Hepatocyte (in vitro differentiated cells): Measurements from ENCODE around the gene TEX261. TPM values are rescaled to one million over a fixed set of nuclear protein-coding genes. Genes with fewer than 3 reads are reported as not detected.

Experiments
- DNase-seq: peaks from one replicate; pipeline ENCODE4 v3.0.0-alpha.2; 2016; ENCODE audit warnings: low spot score
- H2AFZ ChIP-seq: fragments of 200-600 bp; sonication (generic); 2 replicates; pipeline ENCODE4 v1.6.0; 2016; ENCODE audit warnings: antibody characterized with exemption, mild to moderate bottlenecking
- H3K27ac ChIP-seq: fragments of 200-600 bp; sonication (generic); 2 replicates; pipeline ENCODE4 v1.5.1; 2016; ENCODE audit warnings: mild to moderate bottlenecking
- H3K27me3 ChIP-seq: fragments of 200-600 bp; sonication (generic); 2 replicates; pipeline ENCODE4 v1.6.1; 2016
- H3K36me3 ChIP-seq: fragments of 200-600 bp; sonication (generic); replicated peaks from 2 replicates; pipeline ENCODE4 v1.5.1; 2016; ENCODE audit warnings: low read depth; ENCODE audit not compliant: insufficient read depth
- H3K4me1 ChIP-seq: fragments of 200-600 bp; sonication (generic); 2 replicates; pipeline ENCODE4 v1.5.1; 2016; ENCODE audit warnings: mild to moderate bottlenecking, moderate library complexity; ENCODE audit not compliant: insufficient read depth
- H3K4me2 ChIP-seq: fragments of 200-600 bp; sonication (generic); 2 replicates; pipeline ENCODE4 v1.6.0; 2016
- H3K4me3 ChIP-seq: fragments of 200-600 bp; sonication (generic); 2 replicates; pipeline ENCODE4 v1.5.1; 2016; ENCODE audit warnings: mild to moderate bottlenecking
- H3K79me2 ChIP-seq: fragments of 200-600 bp; sonication (generic); 2 replicates; pipeline ENCODE4 v1.6.0; 2017; ENCODE audit warnings: mild to moderate bottlenecking
- H3K9me2 ChIP-seq: fragments of 200-600 bp; sonication (generic); replicated peaks from 2 replicates; pipeline ENCODE4 v1.6.0; 2017; ENCODE audit warnings: mild to moderate bottlenecking; ENCODE audit not compliant: insufficient read depth
- H3K9me3 ChIP-seq: fragments of 200-600 bp; sonication (generic); 2 replicates; pipeline ENCODE4 v1.5.1; 2016; ENCODE audit warnings: low read depth, mild to moderate bottlenecking
- H4K20me1 ChIP-seq: fragments of 200-600 bp; sonication (generic); 2 replicates; pipeline ENCODE4 v1.6.0; 2016; ENCODE audit warnings: mild to moderate bottlenecking; ENCODE audit not compliant: insufficient read depth, poor library complexity, severe bottlenecking
- CTCF ChIP-seq: fragments of 200-600 bp; sonication (generic); IDR thresholded peaks from 2 replicates; pipeline ENCODE4 v1.5.1; 2016; ENCODE audit warnings: antibody characterized with exemption, mild to moderate bottlenecking; ENCODE audit not compliant: poor library complexity
- EZH2 ChIP-seq: fragments of 200-600 bp; sonication (generic); IDR thresholded peaks from 2 replicates; pipeline ENCODE4 v1.6.1; 2016; ENCODE audit warnings: antibody characterized with exemption, mild to moderate bottlenecking, borderline replicate concordance
- EZH2phosphoT487 ChIP-seq: fragments of 200-600 bp; sonication (generic); IDR thresholded peaks from one replicate; pipeline ENCODE4 v1.6.1; 2018; ENCODE audit warnings: antibody characterized with exemption, mild to moderate bottlenecking, low read depth, moderate library complexity; ENCODE audit not compliant: unreplicated experiment, severe bottlenecking
- WGBS: methylation state at CpG from one replicate; pipeline ENCODE4 v1.1.6; 2016; ENCODE audit warnings: low lambda C conversion rate; ENCODE audit errors: missing lambda C conversion rate; 5-methylcytosine and 5-hydroxymethylcytosine counted together
- polyA plus RNA-seq: library from polyadenylated mRNA; unstranded; fragments of >200 nt; fragmentation: Nextera tagmentation; extraction: Ambion mirVana; gene quantifications from 2 replicates; pipeline ENCODE4 v1.2.1, GENCODE V29; 2016
- total RNA-seq: library from RNA; depleted of rRNA; stranded (reverse); fragments of >200 nt; gene quantifications from 2 replicates; pipeline ENCODE4 v1.2.3, GENCODE V29; 2014

TEX261 gene
- total and polyA plus RNA-seq, 2 experiments from 2014 or later, result 41.5 to 81.0 TPM

- 71% methylated on average over 6 of the region's 6 CpGs for WGBS
Measured at GRCh38 chr2:70957798-70958197, 36.9 kb downstream of the TEX261 start.

GRCh38 chr2:70956141-70956540 lies 38.5 kb downstream of the TEX261 start:
- no peak overlapping the region for H3K4me3 ChIP-seq
- H3K27me3 ChIP-seq, result peaks cover 52% of the 10 kb centered on the region
- no peak for DNase-seq
- no peak overlapping the region for H3K27ac ChIP-seq
- no peak for TF ChIP-seq EZH2
- no peak for TF ChIP-seq CTCF
- TF ChIP-seq EZH2phosphoT487, result no peak
- H2AFZ ChIP-seq, result no peak overlapping the region
- no peaks in the 10 kb centered on the region for H3K4me1 ChIP-seq
- H3K79me2 ChIP-seq, result no peaks in the 10 kb centered on the region
- 90% methylated on average over 2 of the region's 2 CpGs for WGBS
- H3K4me2 ChIP-seq, result no peak overlapping the region
- H3K9me3 ChIP-seq, result no peaks in the 10 kb centered on the region
- no peaks in the 10 kb centered on the region for H3K9me2 ChIP-seq
- no peaks in the 10 kb centered on the region for H4K20me1 ChIP-seq
- no peaks in the 10 kb centered on the region for H3K36me3 ChIP-seq

More at GRCh38 chr2:70957798-70958197, 36.9 kb downstream of the TEX261 start:
- no peak overlapping the region for H3K4me3 ChIP-seq
- peak; percentile 6 for DNase-seq
- no peaks in the 10 kb centered on the region for H3K9me2 ChIP-seq
- H3K79me2 ChIP-seq, result no peaks in the 10 kb centered on the region
- no peaks in the 10 kb centered on the region for H3K9me3 ChIP-seq
- no peaks in the 10 kb centered on the region for H3K36me3 ChIP-seq
- H4K20me1 ChIP-seq, result no peaks in the 10 kb centered on the region
- no peak overlapping the region for H3K27ac ChIP-seq
- H2AFZ ChIP-seq, result no peak overlapping the region
- H3K27me3 ChIP-seq, result peaks cover 42% of the 10 kb centered on the region
- no peaks in the 10 kb centered on the region for H3K4me1 ChIP-seq
- TF ChIP-seq CTCF (no peak), EZH2 (no peak), EZH2phosphoT487 (no peak)
- H3K4me2 ChIP-seq, result no peak overlapping the region

GRCh38 chr2:70954886-70955285 lies 39.8 kb downstream of the TEX261 start:
- peak; percentile 2 for DNase-seq
- H4K20me1 ChIP-seq, result no peaks in the 10 kb centered on the region

GRCh38 chr2:70949086-70949485 lies 45.6 kb downstream of the TEX261 start:
- Histone ChIP-seq H3K9me3 (no peaks in the 10 kb centered on the region), H2AFZ (no peak overlapping the region), H3K4me1 (peaks cover 3% of the 10 kb centered on the region), H3K27me3 (peaks cover 61% of the 10 kb centered on the region), H3K79me2 (no peaks in the 10 kb centered on the region), H3K4me3 (no peak overlapping the region), H3K4me2 (no peak overlapping the region), H3K9me2 (no peaks in the 10 kb centered on the region), H3K27ac (no peak overlapping the region), H4K20me1 (no peaks in the 10 kb centered on the region), H3K36me3 (no peaks in the 10 kb centered on the region)
- WGBS, result 76% methylated on average over 11 of the region's 11 CpGs
- no peak for TF ChIP-seq EZH2
- no peak for DNase-seq

More at GRCh38 chr2:70954886-70955285, 39.8 kb downstream of the TEX261 start:
- Histone ChIP-seq H3K27me3 (peaks cover 59% of the 10 kb centered on the region), H3K9me2 (no peaks in the 10 kb centered on the region), H3K36me3 (no peaks in the 10 kb centered on the region), H3K4me1 (no peaks in the 10 kb centered on the region), H3K9me3 (no peaks in the 10 kb centered on the region), H2AFZ (no peak overlapping the region), H3K4me2 (no peak overlapping the region), H3K79me2 (no peaks in the 10 kb centered on the region), H3K27ac (no peak overlapping the region), H3K4me3 (no peak overlapping the region)
- no peak for TF ChIP-seq EZH2
- 78% methylated on average over 7 of the region's 7 CpGs for WGBS
